K562 (cell line): ENCODE results near the gene GGA2. TPM values are rescaled to one million over a fixed set of nuclear protein-coding genes. Genes with fewer than 3 reads are reported as not detected.

Source experiments
- CTCFL ChIP-seq: IDR thresholded peaks from 2 replicates; pipeline ENCODE4 v1.6.1; 2011; ENCODE audit warnings: borderline replicate concordance, low read depth, mild to moderate bottlenecking, moderate library complexity, low read length; ENCODE audit not compliant: insufficient read depth, poor library complexity, severe bottlenecking
- FOS ChIP-seq: IDR thresholded peaks from 3 replicates; pipeline ENCODE4 v1.6.1; 2011; ENCODE audit not compliant: insufficient read length; ENCODE audit errors: extremely low read depth
- KDM2B ChIP-seq: fragments of 250-450 bp; sonication (Bioruptor Pico); IDR thresholded peaks from 2 replicates; pipeline ENCODE4 v1.8.0; 2021; ENCODE audit warnings: mild to moderate bottlenecking, moderate library complexity
- KLF1 ChIP-seq: fragments of 450-650 bp; IDR thresholded peaks from 2 replicates; pipeline ENCODE4 v1.6.1; 2016; ENCODE audit warnings: missing genetic modification characterization, missing compliant biosample characterization
- MCM3 ChIP-seq: fragments of 450-650 bp; IDR thresholded peaks from 2 replicates; pipeline ENCODE4 v1.6.1; 2016
- MLLT1 ChIP-seq, 2 experiments: fragments of 450-650 bp; IDR thresholded peaks; 2 replicates each; pipeline ENCODE4 v1.6.1; 2016
- MTF1 ChIP-seq: fragments of 250-450 bp; sonication (Bioruptor Pico); IDR thresholded peaks from 2 replicates; pipeline ENCODE4 v1.9.0; 2021; ENCODE audit warnings: moderate library complexity, mild to moderate bottlenecking, inconsistent platforms, borderline replicate concordance
- NCOR1 ChIP-seq: fragments of 450-650 bp; IDR thresholded peaks from 2 replicates; pipeline ENCODE4 v1.6.1; 2016; ENCODE audit warnings: mild to moderate bottlenecking, moderate library complexity
- POLR2AphosphoS2 ChIP-seq: IDR thresholded peaks from 2 replicates; pipeline ENCODE4 v1.6.1; 2012; ENCODE audit warnings: low read length, improper control_type of control experiment
- RBBP5 ChIP-seq: fragments of 200-600 bp; sonication (generic); IDR thresholded peaks from 2 replicates; pipeline ENCODE4 v1.6.1; 2012; ENCODE audit warnings: borderline replicate concordance, mild to moderate bottlenecking, low read length, control low read depth, inconsistent platforms; ENCODE audit not compliant: insufficient read depth, poor library complexity, severe bottlenecking
- SLC30A9 ChIP-seq: fragments of 250-450 bp; sonication (Bioruptor Pico); IDR thresholded peaks from 2 replicates; pipeline ENCODE4 v1.8.0; 2022; ENCODE audit warnings: mild to moderate bottlenecking, moderate library complexity
- SMARCB1 ChIP-seq: IDR thresholded peaks from 2 replicates; pipeline ENCODE4 v1.6.1; 2011; ENCODE audit warnings: improper control_type of control experiment, low read depth; ENCODE audit not compliant: insufficient read length
- SNRNP70 ChIP-seq: fragments of 200-400 bp; formaldehyde crosslinking; optimal IDR thresholded peaks from 2 replicates; pipeline ENCODE3; 2017; ENCODE audit warnings: low read depth, low read length
- STAG1 ChIP-seq: sonication (generic); formaldehyde crosslinking; IDR thresholded peaks from 2 replicates; pipeline ENCODE4 v1.5.0; 2020; ENCODE audit warnings: missing genetic modification reagents, borderline replicate concordance
- ZBTB49 ChIP-seq: sonication (generic); formaldehyde crosslinking; IDR thresholded peaks from 2 replicates; pipeline ENCODE4 v1.8.0; 2022; ENCODE audit warnings: missing genetic modification reagents, mild to moderate bottlenecking, borderline replicate concordance
- ZNF133 ChIP-seq: fragments of 250-450 bp; sonication (Bioruptor Pico); IDR thresholded peaks from 2 replicates; pipeline ENCODE4 v1.4.0; 2020; ENCODE audit warnings: mild to moderate bottlenecking
- ZNF644 ChIP-seq: fragments of 200-800 bp; sonication (Bioruptor generic); IDR thresholded peaks from 2 replicates; pipeline ENCODE4 v1.6.1; 2016; ENCODE audit warnings: low read depth, missing genetic modification characterization, missing compliant biosample characterization
- ZSCAN32 ChIP-seq: fragments of 450-650 bp; formaldehyde crosslinking; IDR thresholded peaks from 2 replicates; pipeline ENCODE4 v1.4.0; 2020; ENCODE audit warnings: mild to moderate bottlenecking, moderate library complexity
- polyA plus RNA-seq, 8 experiments: library from polyadenylated mRNA; depleted of rRNA in 4 of 8; stranded (reverse) in 5 of 8; unstranded in 3 of 8; fragments of >200 nt; fragmentation: Nextera tagmentation in 2 of 8; fragmentation: Illumina TruSeq in 1 of 8; extraction: Ambion mirVana in 2 of 8; extraction: Trizol in 1 of 8; gene quantifications; 2 replicates each; pipeline versions ENCODE4 v1.2.1 to v1.2.3, GENCODE V29; 2011 to 2014; ENCODE audit warnings: inconsistent platforms in 1 of 8, missing spikeins in 1 of 8
- total RNA-seq, 7 experiments: library from RNA; depleted of rRNA in 6 of 7; stranded (reverse); fragments of >200 nt in 6 of 7; fragmentation: Illumina TruSeq in 2 of 7; extraction: Trizol in 2 of 7; gene quantifications; 2 replicates each; pipeline versions ENCODE4 v1.2.1 to v1.2.3, GENCODE V29; 2011 to 2021; ENCODE audit warnings: low replicate concordance in 1 of 7
- TF ChIP-seq, protein P1 (sequence below), 2 experiments: fragments of 450-650 bp; conservative IDR thresholded peaks; 2 replicates each; pipeline ENCODE4 v1.6.1; 2017; ENCODE audit warnings: mild to moderate bottlenecking in 2 of 2, moderate library complexity in 2 of 2
- TF ChIP-seq, protein P2 (sequence below), 3 experiments: IDR thresholded peaks in 2 of 3; conservative IDR thresholded peaks in 1 of 3; 2 replicates each; pipeline ENCODE4 v1.5.1; 2011 to 2012; ENCODE audit warnings: low read length in 3 of 3, mild to moderate bottlenecking in 3 of 3, control low read depth in 2 of 3, improper control_type of control experiment in 1 of 3, inconsistent platforms in 1 of 3, low read depth in 1 of 3, mixed read lengths in 1 of 3, moderate library complexity in 1 of 3; ENCODE audit not compliant: insufficient read depth in 2 of 3

GGA2 gene
- total and polyA plus RNA-seq, 9 of the 15 experiments (the other 6 are each of a cell fraction or from before 2014, with no cell fraction given): 11.9 to 133 (median 66.3) TPM

GRCh38 chr16:23434380-23434779, 75.9 kb downstream of the GGA2 start (continued):
- no peak for TF ChIP-seq MLLT1 (IDR thresholded peaks at IDR 0.05)
- no peak for TF ChIP-seq SMARCB1
- TF ChIP-seq STAG1 (CRISPR knock-in tag): no peak
- no peak for TF ChIP-seq RBBP5
- TF ChIP-seq ZNF133: no peak
- TF ChIP-seq ZNF644 (tag): no peak
- TF ChIP-seq NCOR1: no peak
- TF ChIP-seq SNRNP70: no peak
- TF ChIP-seq, protein P1, sequence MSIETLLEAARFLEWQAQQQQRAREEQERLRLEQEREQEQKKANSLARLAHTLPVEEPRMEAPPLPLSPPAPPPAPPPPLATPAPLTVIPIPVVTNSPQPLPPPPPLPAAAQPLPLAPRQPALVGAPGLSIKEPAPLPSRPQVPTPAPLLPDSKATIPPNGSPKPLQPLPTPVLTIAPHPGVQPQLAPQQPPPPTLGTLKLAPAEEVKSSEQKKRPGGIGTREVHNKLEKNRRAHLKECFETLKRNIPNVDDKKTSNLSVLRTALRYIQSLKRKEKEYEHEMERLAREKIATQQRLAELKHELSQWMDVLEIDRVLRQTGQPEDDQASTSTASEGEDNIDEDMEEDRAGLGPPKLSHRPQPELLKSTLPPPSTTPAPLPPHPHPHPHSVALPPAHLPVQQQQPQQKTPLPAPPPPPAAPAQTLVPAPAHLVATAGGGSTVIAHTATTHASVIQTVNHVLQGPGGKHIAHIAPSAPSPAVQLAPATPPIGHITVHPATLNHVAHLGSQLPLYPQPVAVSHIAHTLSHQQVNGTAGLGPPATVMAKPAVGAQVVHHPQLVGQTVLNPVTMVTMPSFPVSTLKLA (conservative IDR thresholded peaks at IDR 0.05): 0 out of 4 replicates have a peak, but pooled peaks of 1 of the 2 experiments have one; percentile 13
- TF ChIP-seq MCM3: no peak
- TF ChIP-seq SLC30A9 (CRISPR knock-in tag): no peak
- TF ChIP-seq, protein P2, sequence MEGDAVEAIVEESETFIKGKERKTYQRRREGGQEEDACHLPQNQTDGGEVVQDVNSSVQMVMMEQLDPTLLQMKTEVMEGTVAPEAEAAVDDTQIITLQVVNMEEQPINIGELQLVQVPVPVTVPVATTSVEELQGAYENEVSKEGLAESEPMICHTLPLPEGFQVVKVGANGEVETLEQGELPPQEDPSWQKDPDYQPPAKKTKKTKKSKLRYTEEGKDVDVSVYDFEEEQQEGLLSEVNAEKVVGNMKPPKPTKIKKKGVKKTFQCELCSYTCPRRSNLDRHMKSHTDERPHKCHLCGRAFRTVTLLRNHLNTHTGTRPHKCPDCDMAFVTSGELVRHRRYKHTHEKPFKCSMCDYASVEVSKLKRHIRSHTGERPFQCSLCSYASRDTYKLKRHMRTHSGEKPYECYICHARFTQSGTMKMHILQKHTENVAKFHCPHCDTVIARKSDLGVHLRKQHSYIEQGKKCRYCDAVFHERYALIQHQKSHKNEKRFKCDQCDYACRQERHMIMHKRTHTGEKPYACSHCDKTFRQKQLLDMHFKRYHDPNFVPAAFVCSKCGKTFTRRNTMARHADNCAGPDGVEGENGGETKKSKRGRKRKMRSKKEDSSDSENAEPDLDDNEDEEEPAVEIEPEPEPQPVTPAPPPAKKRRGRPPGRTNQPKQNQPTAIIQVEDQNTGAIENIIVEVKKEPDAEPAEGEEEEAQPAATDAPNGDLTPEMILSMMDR (IDR thresholded peaks at IDR 0.05 in 2 of 3, conservative IDR thresholded peaks at IDR 0.05 in 1 of 3; ENCODE audit: insufficient read depth in 2 of 3, low read depth in 1 of 3, low read length in 3 of 3): peak; percentile 73 to 91 (median 85)
- no peak for TF ChIP-seq ZBTB49 (CRISPR knock-in tag)
- no peak for TF ChIP-seq FOS
- no peak for TF ChIP-seq ZSCAN32 (CRISPR knock-in tag)
- TF ChIP-seq MTF1 (CRISPR knock-in tag): no peak
- TF ChIP-seq KLF1 (tag): no peak
- TF ChIP-seq KDM2B (CRISPR knock-in tag): no peak
- no peak for TF ChIP-seq CTCFL
- TF ChIP-seq POLR2AphosphoS2: no peak
